SU-DHL-6 (cell line): ENCODE measurements around the gene PRAMEF4.
"Not testable (repeated sequence)": the region's sequence is repeated elsewhere in the genome, so short reads cannot be mapped to it uniquely, and the experiment has no call there.

Source experiments
- H2AFZ ChIP-seq: fragments of 200-600 bp; sonication (generic); 2 replicates; pipeline ENCODE4 v1.6.1; 2014; ENCODE audit warnings: low read depth, mild to moderate bottlenecking, moderate library complexity, mixed read lengths, antibody characterized with exemption, low read length; ENCODE audit not compliant: severe bottlenecking
- H3F3A ChIP-seq: fragments of 200-600 bp; shearing (Covaris generic); 2 replicates; pipeline ENCODE4 v1.6.0; 2016; ENCODE audit warnings: antibody characterized with exemption, mild to moderate bottlenecking; ENCODE audit not compliant: insufficient read depth
- H3K27ac ChIP-seq: fragments of 200-600 bp; sonication (generic); 2 replicates; pipeline ENCODE4 v1.5.1; 2016; ENCODE audit warnings: low read depth, mild to moderate bottlenecking, low read length, moderate library complexity, mixed read lengths
- H3K27me3 ChIP-seq: fragments of 200-600 bp; sonication (generic), shearing (Covaris generic); 2 replicates; pipeline ENCODE4 v1.6.0; 2014; ENCODE audit warnings: mild to moderate bottlenecking, low read length
- H3K36me3 ChIP-seq: fragments of 200-600 bp; sonication (generic); 2 replicates; pipeline ENCODE4 v1.6.1; 2014; ENCODE audit warnings: mild to moderate bottlenecking, low read length, mixed read lengths
- H3K4me2 ChIP-seq: fragments of 300-600, 200-600 bp; shearing (Covaris generic), sonication (generic); 2 replicates; pipeline ENCODE4 v1.6.0; 2014; ENCODE audit warnings: low read length, low read depth, mild to moderate bottlenecking; ENCODE audit not compliant: poor library complexity, severe bottlenecking
- H3K4me3 ChIP-seq: fragments of 200-600 bp; sonication (generic); 2 replicates; pipeline ENCODE4 v1.5.1; 2014; ENCODE audit warnings: antibody characterized with exemption, low read length, mild to moderate bottlenecking, mixed read lengths; ENCODE audit not compliant: insufficient read depth, poor library complexity, severe bottlenecking
- H3K79me2 ChIP-seq: fragments of 200-600 bp; sonication (generic); 2 replicates; pipeline ENCODE4 v1.6.1; 2014; ENCODE audit warnings: mild to moderate bottlenecking, low read length, moderate library complexity; ENCODE audit not compliant: insufficient read depth
- H3K9ac ChIP-seq: fragments of 200-600 bp; sonication (generic); 2 replicates; pipeline ENCODE4 v1.7.0; 2014; ENCODE audit warnings: mild to moderate bottlenecking, low read length
- H3K9me2 ChIP-seq: fragments of 200-600 bp; sonication (generic); replicated peaks from 2 replicates; pipeline ENCODE4 v1.6.1; 2014; ENCODE audit warnings: low read length; ENCODE audit not compliant: insufficient read depth
- H3K9me3 ChIP-seq: fragments of 200-600 bp; sonication (generic); 2 replicates; pipeline ENCODE4 v1.6.1; 2014; ENCODE audit warnings: low read length, mixed read lengths; ENCODE audit not compliant: insufficient read depth
- H4K20me1 ChIP-seq: fragments of 200-600 bp; sonication (generic); 2 replicates; pipeline ENCODE4 v1.6.1; 2014; ENCODE audit warnings: low read depth, mild to moderate bottlenecking, antibody characterized with exemption, low read length, moderate library complexity, mixed read lengths
- EZH2phosphoT487 ChIP-seq: fragments of 200-600 bp; sonication (generic), shearing (Covaris generic); conservative IDR thresholded peaks from 2 replicates; pipeline ENCODE4 v1.6.1; 2018; ENCODE audit warnings: mild to moderate bottlenecking, antibody characterized with exemption, low read length, moderate library complexity, mixed read lengths
- TF ChIP-seq, protein P1 (sequence below): fragments of 200-600 bp; sonication (generic); IDR thresholded peaks from one replicate; pipeline ENCODE4 v1.5.1; 2017; ENCODE audit warnings: antibody characterized with exemption, mild to moderate bottlenecking, low read length, moderate library complexity; ENCODE audit not compliant: insufficient read depth, poor library complexity, severe bottlenecking

PRAMEF4 gene

DNA sequence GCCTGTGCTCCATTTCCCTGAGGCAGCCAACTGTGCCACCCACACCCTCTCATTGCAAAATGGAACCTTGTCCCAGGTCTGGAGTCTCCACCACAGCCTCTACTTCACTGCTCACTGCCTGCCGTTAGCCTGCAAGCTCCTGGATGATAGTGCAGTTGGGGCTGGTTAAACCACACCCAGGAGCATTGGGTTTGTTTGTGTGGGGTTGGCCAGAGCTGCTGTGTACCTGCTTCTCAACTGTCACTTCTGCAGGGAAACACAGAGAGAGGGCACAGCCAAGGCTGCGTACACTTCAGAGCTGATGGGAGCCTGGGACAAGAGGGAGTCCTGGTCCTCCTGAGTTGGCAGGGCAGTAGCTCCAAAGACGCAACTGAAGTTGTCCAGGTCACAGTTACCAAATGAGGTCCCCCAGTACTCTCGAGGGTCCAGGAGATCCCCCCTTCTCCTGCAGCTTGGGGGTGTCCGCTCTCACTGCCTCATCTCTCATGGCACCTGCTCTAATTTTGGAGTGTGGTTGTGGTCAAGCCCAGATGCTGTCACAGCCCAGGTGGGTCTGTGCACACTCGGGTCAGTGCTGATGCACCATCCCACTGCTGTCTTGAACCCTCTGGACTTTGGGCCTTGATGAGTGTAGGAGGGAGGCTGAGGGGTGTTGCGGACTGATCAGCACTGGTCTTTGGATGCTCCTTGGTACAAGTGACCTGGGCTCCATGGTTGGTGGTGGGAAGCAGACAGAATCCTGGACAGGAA, 22.7 kb downstream of the PRAMEF4 start:
- not testable (repeated sequence) for H3K9me2 ChIP-seq, H3K4me2 ChIP-seq, H2AFZ ChIP-seq, H3K27me3 ChIP-seq, H3K79me2 ChIP-seq, H3K36me3 ChIP-seq, H3K9ac ChIP-seq, H3K9me3 ChIP-seq, H3K4me3 ChIP-seq, H3K27ac ChIP-seq, H4K20me1 ChIP-seq, H3F3A ChIP-seq

DNA sequence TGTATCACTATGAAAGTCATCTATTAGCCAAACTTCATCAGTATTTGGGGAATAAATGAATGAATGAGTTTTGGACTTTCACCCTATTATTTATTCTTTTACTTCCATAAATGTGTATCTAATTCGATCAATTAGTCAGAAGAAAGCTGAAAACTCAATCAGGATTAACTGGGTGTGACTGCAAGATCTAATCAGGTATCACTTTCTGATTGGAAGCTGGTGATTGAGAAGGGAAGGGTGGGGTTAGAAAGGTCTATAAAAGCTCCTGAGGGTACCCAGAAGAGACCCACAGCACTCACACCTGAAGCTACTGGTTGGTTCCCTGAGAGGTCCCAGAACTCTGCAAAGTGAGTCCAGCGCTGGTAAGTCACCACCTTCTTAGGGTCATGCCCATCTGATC, 29.2 kb downstream of the PRAMEF4 start, which contains the start of gene PRAMEF2:
Gene PRAMEF2 (plus strand): TSS at position 301 of the 400 bp plus-strand sequence. CDS start 1,924 bp downstream, outside the sequence.
- H3F3A ChIP-seq, H3K4me2 ChIP-seq, H3K79me2 ChIP-seq, H3K9ac ChIP-seq, H2AFZ ChIP-seq, H3K9me3 ChIP-seq, H3K36me3 ChIP-seq, H3K9me2 ChIP-seq, H3K4me3 ChIP-seq, H3K27me3 ChIP-seq, H4K20me1 ChIP-seq, H3K27ac ChIP-seq: not testable (repeated sequence)

DNA sequence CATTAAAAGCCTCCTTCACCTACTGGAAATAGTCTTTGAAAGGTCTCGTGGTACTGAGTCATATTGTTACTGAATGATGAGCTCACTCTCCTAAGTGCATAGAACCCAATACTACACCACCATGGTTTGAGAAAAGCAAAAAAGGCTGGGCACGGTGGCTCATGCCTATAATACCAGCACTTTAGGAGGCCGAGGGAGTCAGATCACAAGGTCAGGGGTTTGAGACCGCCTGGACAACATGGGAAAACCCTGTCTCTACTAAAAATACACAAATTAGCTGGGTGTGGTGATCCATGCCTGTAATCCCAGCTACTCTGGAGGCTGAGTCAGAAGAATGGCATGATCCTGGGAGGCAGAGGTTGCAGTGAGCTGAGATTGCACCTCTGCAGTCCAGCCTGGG, 34.2 kb downstream of the PRAMEF4 start:
- Histone ChIP-seq H3K4me3 (no peak overlapping the region), H2AFZ (no peak overlapping the region), H3K9me3 (no peaks in the 10 kb centered on the region), H3K4me2 (no peak overlapping the region), H4K20me1 (no peaks in the 10 kb centered on the region), H3K27ac (no peak overlapping the region), H3K27me3 (no peaks in the 10 kb centered on the region), H3K79me2 (no peaks in the 10 kb centered on the region), H3K36me3 (no peaks in the 10 kb centered on the region), H3K9ac (no peak overlapping the region), H3F3A (no peaks in the 10 kb centered on the region), H3K9me2 (no peaks in the 10 kb centered on the region)
- TF ChIP-seq, protein P1, sequence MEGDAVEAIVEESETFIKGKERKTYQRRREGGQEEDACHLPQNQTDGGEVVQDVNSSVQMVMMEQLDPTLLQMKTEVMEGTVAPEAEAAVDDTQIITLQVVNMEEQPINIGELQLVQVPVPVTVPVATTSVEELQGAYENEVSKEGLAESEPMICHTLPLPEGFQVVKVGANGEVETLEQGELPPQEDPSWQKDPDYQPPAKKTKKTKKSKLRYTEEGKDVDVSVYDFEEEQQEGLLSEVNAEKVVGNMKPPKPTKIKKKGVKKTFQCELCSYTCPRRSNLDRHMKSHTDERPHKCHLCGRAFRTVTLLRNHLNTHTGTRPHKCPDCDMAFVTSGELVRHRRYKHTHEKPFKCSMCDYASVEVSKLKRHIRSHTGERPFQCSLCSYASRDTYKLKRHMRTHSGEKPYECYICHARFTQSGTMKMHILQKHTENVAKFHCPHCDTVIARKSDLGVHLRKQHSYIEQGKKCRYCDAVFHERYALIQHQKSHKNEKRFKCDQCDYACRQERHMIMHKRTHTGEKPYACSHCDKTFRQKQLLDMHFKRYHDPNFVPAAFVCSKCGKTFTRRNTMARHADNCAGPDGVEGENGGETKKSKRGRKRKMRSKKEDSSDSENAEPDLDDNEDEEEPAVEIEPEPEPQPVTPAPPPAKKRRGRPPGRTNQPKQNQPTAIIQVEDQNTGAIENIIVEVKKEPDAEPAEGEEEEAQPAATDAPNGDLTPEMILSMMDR = no peak
- TF ChIP-seq EZH2phosphoT487 = no peak

DNA sequence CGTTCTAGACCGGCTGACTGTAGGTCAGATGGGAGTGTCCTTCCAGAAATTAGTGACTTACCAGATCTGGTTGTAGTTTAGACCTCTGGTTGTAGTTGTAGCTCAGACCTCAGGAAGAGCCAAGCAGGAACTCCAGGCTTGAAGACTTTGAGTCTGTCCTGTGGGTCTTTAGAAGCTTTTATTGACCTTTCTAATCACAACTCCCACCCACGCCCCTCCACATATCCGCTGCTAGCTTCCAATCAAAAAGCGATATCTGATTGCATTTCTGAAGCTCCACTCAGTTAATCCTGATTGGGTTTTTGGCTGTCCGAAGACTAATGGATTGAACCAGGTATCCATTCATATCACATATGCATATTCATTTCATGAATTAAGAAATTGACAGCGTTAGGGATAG, 37.4 kb downstream of the PRAMEF4 start, which contains the start of gene HNRNPCL1:
Gene HNRNPCL1 (minus strand): TSS at position 101 of the 400 bp plus-strand sequence. CDS start 431 bp downstream, outside the sequence.
- not testable (repeated sequence) for H3K79me2 ChIP-seq, H3K4me2 ChIP-seq, H3F3A ChIP-seq, H2AFZ ChIP-seq, H3K9ac ChIP-seq, H3K27me3 ChIP-seq, H3K4me3 ChIP-seq, H3K9me2 ChIP-seq, H3K9me3 ChIP-seq, H3K27ac ChIP-seq, H3K36me3 ChIP-seq, H4K20me1 ChIP-seq

DNA sequence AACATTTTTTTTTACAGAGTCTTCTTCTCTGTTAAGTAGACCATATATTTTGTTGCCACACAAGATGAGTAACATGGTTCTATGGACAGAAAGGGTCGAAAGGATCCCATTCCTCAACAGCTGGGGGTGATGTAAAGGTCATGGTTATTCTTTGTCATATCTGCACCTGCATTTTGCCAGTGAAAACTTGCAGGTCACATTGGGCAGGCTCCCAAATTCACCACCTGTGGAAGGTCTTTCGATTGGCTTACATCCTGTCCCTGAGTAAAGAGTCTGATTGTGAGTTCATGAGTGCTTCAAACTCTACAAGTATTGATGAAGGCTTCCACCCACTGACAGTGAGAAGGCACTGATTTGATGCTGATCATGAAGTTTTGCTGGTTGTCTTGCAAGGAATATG, 52.8 kb downstream of the PRAMEF4 start:
- H3K9ac ChIP-seq, H3K4me3 ChIP-seq, H3K4me2 ChIP-seq, H3K9me3 ChIP-seq, H3F3A ChIP-seq, H2AFZ ChIP-seq, H3K36me3 ChIP-seq, H3K27me3 ChIP-seq, H3K9me2 ChIP-seq, H3K27ac ChIP-seq, H3K79me2 ChIP-seq, H4K20me1 ChIP-seq: not testable (repeated sequence)

DNA sequence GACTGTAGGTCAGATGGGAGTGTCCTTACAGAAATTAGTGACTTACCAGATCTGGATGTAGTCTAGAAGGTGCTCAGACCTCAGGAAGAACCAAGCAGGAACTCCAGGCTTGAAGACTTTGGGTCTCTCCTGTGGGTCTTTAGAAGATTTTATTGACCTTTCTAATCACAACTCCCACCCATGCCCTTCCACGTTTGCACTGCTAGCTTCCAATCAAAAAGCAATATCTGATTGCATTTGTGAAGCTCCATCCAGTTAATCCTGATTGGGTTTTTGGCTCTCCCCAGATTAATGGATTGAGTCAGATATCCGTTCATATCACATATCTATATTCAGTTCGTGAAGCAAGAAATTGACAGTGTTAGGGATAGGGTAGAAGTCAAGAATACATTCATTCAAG, 54.7 kb downstream of the PRAMEF4 start, which contains the start of gene PRAMEF11:
Gene PRAMEF11 (minus strand): TSS at position 101 of the 400 bp plus-strand sequence. CDS start 2,621 bp downstream, outside the sequence.
- H3K9me3 ChIP-seq, H3K9ac ChIP-seq, H3K4me3 ChIP-seq, H4K20me1 ChIP-seq, H3K36me3 ChIP-seq, H3K27ac ChIP-seq, H3K9me2 ChIP-seq, H3K4me2 ChIP-seq, H3K27me3 ChIP-seq, H3K79me2 ChIP-seq, H2AFZ ChIP-seq, H3F3A ChIP-seq: not testable (repeated sequence)
